ENCODE results near the gene BTD.

DNA sequence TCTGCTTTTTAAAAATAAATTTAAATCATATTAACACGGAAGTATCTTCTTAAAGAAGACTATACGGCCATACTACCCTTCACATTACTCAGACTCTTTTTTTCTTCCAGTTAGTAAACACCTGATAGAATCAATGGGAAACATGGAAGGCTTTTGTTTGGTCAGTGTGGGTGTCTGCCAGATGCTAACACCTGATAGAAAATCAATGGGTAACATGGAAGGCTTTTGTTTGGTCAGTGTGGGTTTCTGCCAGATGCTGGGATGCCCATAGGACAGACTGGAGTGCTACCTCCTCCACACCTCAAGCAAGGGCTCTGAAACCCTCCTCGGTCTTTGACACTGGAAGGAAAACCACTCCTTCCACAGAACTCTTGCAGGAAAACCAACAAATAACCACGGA is 29.4 kb upstream of the BTD start:
- TF ChIP-seq CTCF (conservative IDR thresholded peaks at IDR 0.05; ENCODE audit: low read depth in 2 of 2) (no peak), POLR2AphosphoS5 (IDR thresholded peaks at IDR 0.05; ENCODE audit: low read depth) (no peak), EZH2 (IDR thresholded peaks at IDR 0.05; ENCODE audit: low read depth, unreplicated experiment) (no peak), CREB1 (CRISPR knock-in tag; IDR thresholded peaks at IDR 0.05; ENCODE audit: low read depth) (no peak), REST (IDR thresholded peaks at IDR 0.05; ENCODE audit: unreplicated experiment) (no peak), EZH2phosphoT487 (IDR thresholded peaks at IDR 0.05; ENCODE audit: unreplicated experiment) (no peak), JUNB (IDR thresholded peaks at IDR 0.05; ENCODE audit: unreplicated experiment) (no peak)
- TF ChIP-seq, protein P1, sequence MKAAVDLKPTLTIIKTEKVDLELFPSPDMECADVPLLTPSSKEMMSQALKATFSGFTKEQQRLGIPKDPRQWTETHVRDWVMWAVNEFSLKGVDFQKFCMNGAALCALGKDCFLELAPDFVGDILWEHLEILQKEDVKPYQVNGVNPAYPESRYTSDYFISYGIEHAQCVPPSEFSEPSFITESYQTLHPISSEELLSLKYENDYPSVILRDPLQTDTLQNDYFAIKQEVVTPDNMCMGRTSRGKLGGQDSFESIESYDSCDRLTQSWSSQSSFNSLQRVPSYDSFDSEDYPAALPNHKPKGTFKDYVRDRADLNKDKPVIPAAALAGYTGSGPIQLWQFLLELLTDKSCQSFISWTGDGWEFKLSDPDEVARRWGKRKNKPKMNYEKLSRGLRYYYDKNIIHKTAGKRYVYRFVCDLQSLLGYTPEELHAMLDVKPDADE (IDR thresholded peaks at IDR 0.05) = no peak
